ENCODE data around the gene IL1RL1. TPM values are rescaled to one million over a fixed set of nuclear protein-coding genes. Genes with fewer than 3 reads are reported as not detected.

IL1RL1 gene
- total RNA-seq, 1 experiment from 2014 or later = not detected

DNA sequence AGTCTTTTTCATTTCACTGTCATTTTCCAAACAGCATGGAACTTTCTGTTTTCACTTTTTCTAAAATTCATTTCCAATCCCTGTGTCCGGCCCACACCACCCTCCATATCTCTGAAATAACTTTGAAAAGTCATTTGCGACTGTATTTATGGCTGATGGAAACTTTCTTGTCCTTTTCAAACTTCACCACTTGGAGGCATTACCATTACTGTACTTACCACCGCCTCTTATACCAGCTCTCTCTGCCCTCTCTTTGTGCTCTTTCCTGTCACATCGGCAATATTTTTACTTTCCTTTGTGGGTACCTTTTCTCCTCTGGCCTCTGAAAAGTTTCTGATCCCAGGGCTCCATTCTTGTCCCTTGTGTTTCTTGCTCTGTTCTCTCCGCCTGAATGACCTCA, 39.5 kb upstream of the IL1RL1 start:
- Mint-ChIP-seq H3K36me3 (peaks cover 4% of the 10 kb centered on the region), H3K4me1 (no peaks in the 10 kb centered on the region), H3K27ac (no peak overlapping the region), H3K27me3 (ENCODE audit: low read depth) (peaks cover 3% of the 10 kb centered on the region; the same call in 1 of the 2 replicates), H3K4me3 (no peak overlapping the region), H3K9me3 (peaks cover 31% of the 10 kb centered on the region)
- DNase-seq (ENCODE audit: low spot score) (no peak), ATAC-seq (no peak)
- TF ChIP-seq CTCF (IDR thresholded peaks at IDR 0.05) = no peak
- TF ChIP-seq TP53 (CRISPR knock-in tag; IDR thresholded peaks at IDR 0.05) = no peak
- no peak for TF ChIP-seq MXD4 (CRISPR knock-in tag; IDR thresholded peaks at IDR 0.05; ENCODE audit: borderline replicate concordance)
- TF ChIP-seq, protein P1, sequence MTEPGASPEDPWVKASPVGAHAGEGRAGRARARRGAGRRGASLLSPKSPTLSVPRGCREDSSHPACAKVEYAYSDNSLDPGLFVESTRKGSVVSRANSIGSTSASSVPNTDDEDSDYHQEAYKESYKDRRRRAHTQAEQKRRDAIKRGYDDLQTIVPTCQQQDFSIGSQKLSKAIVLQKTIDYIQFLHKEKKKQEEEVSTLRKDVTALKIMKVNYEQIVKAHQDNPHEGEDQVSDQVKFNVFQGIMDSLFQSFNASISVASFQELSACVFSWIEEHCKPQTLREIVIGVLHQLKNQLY (CRISPR knock-in tag; IDR thresholded peaks at IDR 0.05) = no peak
- no peak for TF ChIP-seq ATF3 (CRISPR knock-in tag; conservative IDR thresholded peaks at IDR 0.05)
- no peak for TF ChIP-seq SP1 (CRISPR knock-in tag; conservative IDR thresholded peaks at IDR 0.05)
- TF ChIP-seq, protein P2, sequence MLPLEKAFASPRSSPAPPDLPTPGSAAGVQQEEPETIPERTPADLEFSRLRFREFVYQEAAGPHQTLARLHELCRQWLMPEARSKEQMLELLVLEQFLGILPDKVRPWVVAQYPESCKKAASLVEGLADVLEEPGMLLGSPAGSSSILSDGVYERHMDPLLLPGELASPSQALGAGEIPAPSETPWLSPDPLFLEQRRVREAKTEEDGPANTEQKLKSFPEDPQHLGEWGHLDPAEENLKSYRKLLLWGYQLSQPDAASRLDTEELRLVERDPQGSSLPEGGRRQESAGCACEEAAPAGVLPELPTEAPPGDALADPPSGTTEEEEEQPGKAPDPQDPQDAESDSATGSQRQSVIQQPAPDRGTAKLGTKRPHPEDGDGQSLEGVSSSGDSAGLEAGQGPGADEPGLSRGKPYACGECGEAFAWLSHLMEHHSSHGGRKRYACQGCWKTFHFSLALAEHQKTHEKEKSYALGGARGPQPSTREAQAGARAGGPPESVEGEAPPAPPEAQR (CRISPR knock-in tag; IDR thresholded peaks at IDR 0.05) = no peak
- no peak for TF ChIP-seq E2F1 (CRISPR knock-in tag; IDR thresholded peaks at IDR 0.05)
- no peak for TF ChIP-seq ZBTB21 (CRISPR knock-in tag; IDR thresholded peaks at IDR 0.05; ENCODE audit: borderline replicate concordance)
- TF ChIP-seq SOX15 (CRISPR knock-in tag; IDR thresholded peaks at IDR 0.05) = no peak
- no peak for TF ChIP-seq TCF7 (CRISPR knock-in tag; IDR thresholded peaks at IDR 0.05; ENCODE audit: low read depth)
- TF ChIP-seq, protein P3, sequence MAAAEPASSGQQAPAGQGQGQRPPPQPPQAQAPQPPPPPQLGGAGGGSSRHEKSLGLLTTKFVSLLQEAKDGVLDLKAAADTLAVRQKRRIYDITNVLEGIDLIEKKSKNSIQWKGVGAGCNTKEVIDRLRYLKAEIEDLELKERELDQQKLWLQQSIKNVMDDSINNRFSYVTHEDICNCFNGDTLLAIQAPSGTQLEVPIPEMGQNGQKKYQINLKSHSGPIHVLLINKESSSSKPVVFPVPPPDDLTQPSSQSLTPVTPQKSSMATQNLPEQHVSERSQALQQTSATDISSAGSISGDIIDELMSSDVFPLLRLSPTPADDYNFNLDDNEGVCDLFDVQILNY (CRISPR knock-in tag; IDR thresholded peaks at IDR 0.05) = no peak
- TF ChIP-seq, protein P4, sequence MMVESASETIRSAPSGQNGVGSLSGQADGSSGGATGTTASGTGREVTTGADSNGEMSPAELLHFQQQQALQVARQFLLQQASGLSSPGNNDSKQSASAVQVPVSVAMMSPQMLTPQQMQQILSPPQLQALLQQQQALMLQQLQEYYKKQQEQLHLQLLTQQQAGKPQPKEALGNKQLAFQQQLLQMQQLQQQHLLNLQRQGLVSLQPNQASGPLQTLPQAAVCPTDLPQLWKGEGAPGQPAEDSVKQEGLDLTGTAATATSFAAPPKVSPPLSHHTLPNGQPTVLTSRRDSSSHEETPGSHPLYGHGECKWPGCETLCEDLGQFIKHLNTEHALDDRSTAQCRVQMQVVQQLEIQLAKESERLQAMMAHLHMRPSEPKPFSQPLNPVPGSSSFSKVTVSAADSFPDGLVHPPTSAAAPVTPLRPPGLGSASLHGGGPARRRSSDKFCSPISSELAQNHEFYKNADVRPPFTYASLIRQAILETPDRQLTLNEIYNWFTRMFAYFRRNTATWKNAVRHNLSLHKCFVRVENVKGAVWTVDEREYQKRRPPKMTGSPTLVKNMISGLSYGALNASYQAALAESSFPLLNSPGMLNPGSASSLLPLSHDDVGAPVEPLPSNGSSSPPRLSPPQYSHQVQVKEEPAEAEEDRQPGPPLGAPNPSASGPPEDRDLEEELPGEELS (CRISPR knock-in tag; IDR thresholded peaks at IDR 0.05) = no peak
- TF ChIP-seq, protein P5, sequence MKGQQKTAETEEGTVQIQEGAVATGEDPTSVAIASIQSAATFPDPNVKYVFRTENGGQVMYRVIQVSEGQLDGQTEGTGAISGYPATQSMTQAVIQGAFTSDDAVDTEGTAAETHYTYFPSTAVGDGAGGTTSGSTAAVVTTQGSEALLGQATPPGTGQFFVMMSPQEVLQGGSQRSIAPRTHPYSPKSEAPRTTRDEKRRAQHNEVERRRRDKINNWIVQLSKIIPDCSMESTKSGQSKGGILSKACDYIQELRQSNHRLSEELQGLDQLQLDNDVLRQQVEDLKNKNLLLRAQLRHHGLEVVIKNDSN (CRISPR knock-in tag; IDR thresholded peaks at IDR 0.05) = no peak
- TF ChIP-seq OVOL2 (CRISPR knock-in tag; IDR thresholded peaks at IDR 0.05; ENCODE audit: borderline replicate concordance) = no peak
- no peak for TF ChIP-seq ZNF121 (CRISPR knock-in tag; IDR thresholded peaks at IDR 0.05)
- POLR2A ChIA-PET = no interaction called here
- CTCF ChIA-PET = interaction anchor here (1.5 kb wide), 1 partner anchor 31 kb away, joined by 5 read pairs; no protein-coding TSS in a partner anchor

Measured in WTC11 (cell line).